Measurements from ENCODE around the gene AFF4.

The AFF4 gene

DNA sequence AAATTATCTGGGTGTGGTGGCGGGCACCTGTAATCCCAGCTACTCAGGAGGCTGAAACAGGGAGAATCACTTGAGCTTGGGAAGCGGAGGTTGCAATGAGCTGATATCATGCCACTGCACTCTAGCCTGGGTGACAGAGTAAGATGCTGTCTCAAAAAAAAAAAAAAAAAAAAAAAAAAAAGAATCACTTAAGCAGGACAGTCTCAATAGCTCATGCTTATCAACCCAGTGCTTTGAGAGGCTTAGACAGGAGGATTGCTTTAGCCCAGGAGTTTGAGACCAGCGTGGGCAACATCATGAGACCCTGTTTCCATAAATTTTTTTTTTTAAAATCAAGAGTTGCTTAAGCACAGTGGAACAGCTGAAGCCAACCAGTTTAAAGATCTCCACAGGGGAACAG, 47.3 kb downstream of the AFF4 start:
- peaks cover 20% of the 10 kb centered on the region for H3K36me3 ChIP-seq
- TF ChIP-seq CTCF (IDR thresholded peaks at IDR 0.05) = no peak

DNA sequence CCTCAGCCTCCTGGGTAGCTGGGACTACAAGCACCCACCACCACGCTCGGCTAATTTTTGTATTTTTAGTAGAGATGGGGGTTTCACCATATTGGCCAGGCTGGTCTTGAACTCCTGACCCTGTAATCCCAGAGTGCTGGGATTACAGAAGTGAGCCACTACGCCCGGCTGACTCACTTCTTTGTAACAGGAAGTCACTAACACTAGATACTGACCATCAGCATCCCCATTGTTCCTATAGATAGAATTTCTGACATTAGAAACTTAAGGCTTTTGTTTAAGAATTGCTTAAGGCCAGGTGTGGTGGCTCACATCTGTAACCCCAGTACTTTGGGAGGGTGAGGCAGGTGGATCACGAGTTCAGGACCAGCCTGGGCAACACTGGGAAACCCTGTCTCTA, 47.8 kb downstream of the AFF4 start:
- no peaks in the 10 kb centered on the region for H3K9me3 ChIP-seq
- H3K27ac ChIP-seq = no peak overlapping the region
- H3K36me3 ChIP-seq = peaks cover 18% of the 10 kb centered on the region
- H3K4me3 ChIP-seq (ENCODE audit: low read depth in 1 of 2, low read length in 1 of 2) = no peak overlapping the region
- H3K27me3 ChIP-seq = no peaks in the 10 kb centered on the region
- H3K4me1 ChIP-seq (ENCODE audit: control insufficient read depth in 1 of 2, insufficient read depth in 1 of 2, low read depth in 1 of 2, low read length in 1 of 2) = no peaks in the 10 kb centered on the region
- no peak for TF ChIP-seq CTCF (IDR thresholded peaks at IDR 0.05)

More for the DNA sequence above, 47.3 kb downstream of the AFF4 start:
- no peaks in the 10 kb centered on the region for H3K27me3 ChIP-seq
- H3K27ac ChIP-seq = no peak overlapping the region
- H3K9me3 ChIP-seq = no peaks in the 10 kb centered on the region
- no peak overlapping the region for H3K4me3 ChIP-seq (ENCODE audit: low read depth in 1 of 2, low read length in 1 of 2)
- H3K4me1 ChIP-seq (ENCODE audit: control insufficient read depth in 1 of 2, insufficient read depth in 1 of 2, low read depth in 1 of 2, low read length in 1 of 2) = no peaks in the 10 kb centered on the region

DNA sequence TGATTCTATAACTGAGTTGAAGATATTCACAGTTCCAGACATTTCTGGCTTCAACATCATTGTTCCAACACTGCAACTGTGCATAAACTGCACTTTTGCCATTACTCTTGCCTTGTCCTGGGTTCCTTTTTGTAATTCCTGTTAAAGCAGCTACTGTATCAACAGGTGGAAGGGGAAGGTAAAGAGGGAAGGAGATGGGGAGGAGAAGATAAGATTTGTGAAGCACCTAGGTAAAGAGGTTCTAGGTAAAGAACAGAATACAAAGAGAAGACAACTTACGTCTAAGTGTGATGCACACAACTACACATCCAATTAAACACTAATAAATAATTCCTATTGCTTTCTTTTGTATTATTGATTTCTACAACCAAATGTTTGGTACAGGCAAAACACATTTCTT, 53.7 kb downstream of the AFF4 start:
- Histone ChIP-seq H3K9me3 (no peaks in the 10 kb centered on the region), H3K27me3 (no peaks in the 10 kb centered on the region), H3K27ac (no peak overlapping the region), H3K36me3 (peaks cover 28% of the 10 kb centered on the region), H3K4me1 (ENCODE audit: control insufficient read depth in 1 of 2, insufficient read depth in 1 of 2, low read depth in 1 of 2, low read length in 1 of 2) (peaks cover 6 to 15% of the 10 kb centered on the region in 2 experiments), H3K4me3 (ENCODE audit: low read depth in 1 of 2, low read length in 1 of 2) (no peak overlapping the region)
- no peak for TF ChIP-seq CTCF (IDR thresholded peaks at IDR 0.05)

- Histone ChIP-seq H3K27me3 (no peaks in the 10 kb centered on the region), H3K27ac (peak overlapping the region; percentile 65), H3K4me1 (ENCODE audit: control insufficient read depth in 1 of 2, insufficient read depth in 1 of 2, low read depth in 1 of 2, low read length in 1 of 2) (peaks cover 6 to 15% of the 10 kb centered on the region in 2 experiments), H3K36me3 (peaks cover 28% of the 10 kb centered on the region), H3K4me3 (ENCODE audit: low read depth in 1 of 2, low read length in 1 of 2) (no peak overlapping the region), H3K9me3 (no peaks in the 10 kb centered on the region)
- no peak for TF ChIP-seq CTCF (IDR thresholded peaks at IDR 0.05)
Observed at GRCh38 chr5:132907161-132907560, 56.3 kb downstream of the AFF4 start.

GRCh38 chr5:132905938-132906337, 57.5 kb downstream of the AFF4 start:
- Histone ChIP-seq H3K36me3 (peaks cover 30% of the 10 kb centered on the region), H3K27ac (peak overlapping the region; percentile 65), H3K9me3 (no peaks in the 10 kb centered on the region), H3K4me1 (ENCODE audit: control insufficient read depth in 1 of 2, insufficient read depth in 1 of 2, low read depth in 1 of 2, low read length in 1 of 2) (peaks cover 6 to 15% of the 10 kb centered on the region in 2 experiments), H3K27me3 (no peaks in the 10 kb centered on the region), H3K4me3 (ENCODE audit: low read depth in 1 of 2, low read length in 1 of 2) (no peak overlapping the region)
- TF ChIP-seq CTCF (IDR thresholded peaks at IDR 0.05) = no peak

GRCh38 chr5:132901730-132902129, 61.7 kb downstream of the AFF4 start:
- Histone ChIP-seq H3K9me3 (no peaks in the 10 kb centered on the region), H3K27ac (no peak overlapping the region), H3K4me3 (ENCODE audit: low read depth in 1 of 2, low read length in 1 of 2) (no peak overlapping the region), H3K4me1 (ENCODE audit: control insufficient read depth in 1 of 2, insufficient read depth in 1 of 2, low read depth in 1 of 2, low read length in 1 of 2) (peaks cover 6 to 15% of the 10 kb centered on the region in 2 experiments), H3K27me3 (no peaks in the 10 kb centered on the region), H3K36me3 (peaks cover 41% of the 10 kb centered on the region)
- no peak for TF ChIP-seq CTCF (IDR thresholded peaks at IDR 0.05)

Data from neutrophil (primary cell).